Measurements from ENCODE around the gene YPEL2.

Gene YPEL2

DNA sequence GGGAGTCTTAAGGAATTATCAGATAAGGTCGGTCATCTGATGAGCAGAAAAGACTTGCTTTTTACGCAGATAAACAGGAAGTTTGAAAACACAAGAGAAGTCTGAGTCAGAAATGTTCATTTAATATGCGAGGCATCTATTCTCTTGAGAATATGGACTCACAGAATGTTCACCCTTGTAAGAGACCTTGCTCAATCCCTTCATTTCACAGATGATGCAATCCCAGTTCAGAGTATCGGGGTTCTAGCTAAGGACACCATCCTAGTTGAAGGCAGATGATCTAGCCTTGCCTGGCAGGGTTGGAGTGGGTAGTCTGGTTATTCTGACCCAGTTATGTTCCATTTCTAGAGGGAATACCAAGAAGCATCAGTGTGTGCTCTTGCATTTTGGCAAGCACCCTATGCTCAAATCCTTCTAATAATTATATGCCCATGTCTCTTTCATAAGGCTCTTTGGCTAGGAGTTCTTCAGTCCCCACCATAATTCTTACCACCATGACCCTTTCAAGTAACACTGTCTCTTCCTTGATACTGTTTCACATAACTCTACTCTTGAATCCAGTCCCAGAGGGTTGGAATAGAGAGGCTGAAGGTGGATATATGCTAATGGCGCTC lies 42.5 kb downstream of the YPEL2 start:
- TF ChIP-seq EZH2phosphoT487 (conservative IDR thresholded peaks at IDR 0.05; ENCODE audit: low read length), result no peak
- TF ChIP-seq CTCF (IDR thresholded peaks at IDR 0.05; ENCODE audit: insufficient read depth, low read length, poor library complexity, severe bottlenecking), result no peak

GRCh38 chr17:59374612-59375011 lies 43.2 kb downstream of the YPEL2 start:
- Histone ChIP-seq H3K4me2 (ENCODE audit: low read depth, low read length, poor library complexity, severe bottlenecking) (no peak overlapping the region), H3K27me3 (ENCODE audit: low read length) (no peaks in the 10 kb centered on the region), H4K20me1 (ENCODE audit: low read depth, low read length) (no peaks in the 10 kb centered on the region), H2AFZ (ENCODE audit: low read depth, low read length, severe bottlenecking) (no peak overlapping the region), H3K9me2 (replicated peaks; ENCODE audit: insufficient read depth, low read length) (no peaks in the 10 kb centered on the region), H3F3A (ENCODE audit: insufficient read depth) (no peaks in the 10 kb centered on the region), H3K36me3 (ENCODE audit: low read length) (no peaks in the 10 kb centered on the region), H3K27ac (ENCODE audit: low read depth, low read length) (no peak overlapping the region), H3K9me3 (ENCODE audit: insufficient read depth, low read length) (no peaks in the 10 kb centered on the region), H3K4me3 (ENCODE audit: insufficient read depth, low read length, poor library complexity, severe bottlenecking) (no peak overlapping the region), H3K9ac (ENCODE audit: low read length) (no peak overlapping the region), H3K79me2 (ENCODE audit: insufficient read depth, low read length) (no peaks in the 10 kb centered on the region)
- TF ChIP-seq EZH2phosphoT487 (conservative IDR thresholded peaks at IDR 0.05; ENCODE audit: low read length) (no peak), CTCF (IDR thresholded peaks at IDR 0.05; ENCODE audit: insufficient read depth, low read length, poor library complexity, severe bottlenecking) (no peak)

More for the DNA sequence above, 42.5 kb downstream of the YPEL2 start:
- Histone ChIP-seq H3K9me2 (replicated peaks; ENCODE audit: insufficient read depth, low read length) (no peaks in the 10 kb centered on the region), H3K36me3 (ENCODE audit: low read length) (no peaks in the 10 kb centered on the region), H3K79me2 (ENCODE audit: insufficient read depth, low read length) (no peaks in the 10 kb centered on the region), H3K9ac (ENCODE audit: low read length) (no peak overlapping the region), H3K9me3 (ENCODE audit: insufficient read depth, low read length) (no peaks in the 10 kb centered on the region), H3K4me3 (ENCODE audit: insufficient read depth, low read length, poor library complexity, severe bottlenecking) (no peak overlapping the region), H3K27me3 (ENCODE audit: low read length) (no peaks in the 10 kb centered on the region), H3K4me2 (ENCODE audit: low read depth, low read length, poor library complexity, severe bottlenecking) (no peak overlapping the region), H4K20me1 (ENCODE audit: low read depth, low read length) (no peaks in the 10 kb centered on the region), H2AFZ (ENCODE audit: low read depth, low read length, severe bottlenecking) (no peak overlapping the region), H3F3A (ENCODE audit: insufficient read depth) (no peaks in the 10 kb centered on the region), H3K27ac (ENCODE audit: low read depth, low read length) (no peak overlapping the region)

DNA sequence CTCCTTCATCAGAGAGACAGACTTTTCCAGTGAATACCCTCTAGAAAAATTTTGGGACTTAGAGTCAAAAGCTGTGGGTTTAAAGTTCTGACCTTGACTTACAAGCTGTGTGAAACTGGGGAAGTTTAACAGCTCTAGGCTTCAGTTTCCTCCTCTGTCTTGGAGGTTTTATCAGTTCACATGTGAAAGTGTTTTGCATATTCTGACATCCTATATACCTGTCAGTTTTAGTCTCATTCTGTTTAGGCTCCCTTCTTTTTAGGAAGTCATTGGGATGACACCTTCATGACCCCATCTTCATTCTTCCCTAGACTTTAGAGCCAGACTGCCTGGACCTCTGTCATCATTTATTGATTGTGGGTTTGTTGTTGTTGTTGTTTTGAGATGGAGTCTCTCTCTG lies 44.4 kb downstream of the YPEL2 start:
- Histone ChIP-seq H3K9me3 (ENCODE audit: insufficient read depth, low read length) (no peaks in the 10 kb centered on the region), H3K4me2 (ENCODE audit: low read depth, low read length, poor library complexity, severe bottlenecking) (no peak overlapping the region), H2AFZ (ENCODE audit: low read depth, low read length, severe bottlenecking) (no peak overlapping the region), H3K4me3 (ENCODE audit: insufficient read depth, low read length, poor library complexity, severe bottlenecking) (no peak overlapping the region), H3K9me2 (replicated peaks; ENCODE audit: insufficient read depth, low read length) (no peaks in the 10 kb centered on the region), H3K27me3 (ENCODE audit: low read length) (no peaks in the 10 kb centered on the region), H4K20me1 (ENCODE audit: low read depth, low read length) (no peaks in the 10 kb centered on the region), H3K36me3 (ENCODE audit: low read length) (no peaks in the 10 kb centered on the region), H3F3A (ENCODE audit: insufficient read depth) (no peaks in the 10 kb centered on the region), H3K27ac (ENCODE audit: low read depth, low read length) (no peak overlapping the region), H3K79me2 (ENCODE audit: insufficient read depth, low read length) (no peaks in the 10 kb centered on the region), H3K9ac (ENCODE audit: low read length) (no peak overlapping the region)
- TF ChIP-seq CTCF (IDR thresholded peaks at IDR 0.05; ENCODE audit: insufficient read depth, low read length, poor library complexity, severe bottlenecking) (no peak), EZH2phosphoT487 (conservative IDR thresholded peaks at IDR 0.05; ENCODE audit: low read length) (no peak)

Data from SU-DHL-6 (cell line).